NCI-H1092 treated with DMSO at 0.1 percent for 48 hours (cell line): Measurements from ENCODE around the gene COBLL1.

Experiments used
- DNase-seq: peaks from one replicate; lab custom pipeline; 2025; lab: John Stamatoyannopoulos, UW

The COBLL1 gene

GRCh38 chr2:164821338-164821737 is 20.3 kb downstream of the COBLL1 start:
- DNase-seq = no peak

- DNase-seq = no peak
Measured at GRCh38 chr2:164818149-164819136, 23.2 kb downstream of the COBLL1 start.

DNA sequence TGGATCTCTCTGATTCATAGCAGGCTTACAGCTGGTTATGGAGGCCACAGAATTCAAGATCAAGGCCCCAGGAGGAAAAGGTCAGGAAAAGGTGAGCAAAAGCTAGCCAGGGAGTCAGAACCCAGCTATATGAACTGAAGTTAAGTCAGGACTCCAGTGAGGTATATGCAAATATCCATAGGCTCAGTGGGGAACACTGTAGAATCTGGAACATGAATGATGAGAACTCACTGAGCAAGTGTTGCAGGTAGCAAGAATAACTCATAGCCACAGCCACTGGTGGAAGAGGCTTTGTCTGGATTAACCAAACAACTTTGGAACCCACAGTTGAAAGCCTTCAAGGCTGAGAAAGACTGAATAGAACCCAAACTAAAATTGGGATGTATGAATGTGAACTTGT is 24.7 kb downstream of the COBLL1 start:
- no peak for DNase-seq

DNA sequence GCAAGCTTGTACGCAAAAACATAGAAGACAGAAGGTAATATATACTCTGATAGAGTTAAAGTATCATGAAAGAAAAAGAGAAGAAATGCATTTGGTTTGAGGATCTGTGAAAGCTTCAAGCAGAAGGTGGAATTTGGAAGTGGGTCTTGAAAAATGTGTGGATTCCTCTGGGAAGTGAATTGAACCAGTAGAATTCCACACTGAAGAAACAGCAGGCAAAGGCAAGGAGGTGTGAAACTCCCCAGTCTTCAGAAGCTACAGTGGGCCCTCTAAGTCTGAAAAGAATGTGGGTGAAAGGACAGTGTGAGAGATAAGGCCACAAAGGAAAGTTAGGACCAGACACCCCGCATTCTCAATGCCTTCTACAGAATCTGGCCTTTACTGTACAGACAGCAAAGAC is 25.6 kb downstream of the COBLL1 start:
- DNase-seq = no peak

GRCh38 chr2:164815071-164815793 is 26.4 kb downstream of the COBLL1 start:
- no peak for DNase-seq

DNA sequence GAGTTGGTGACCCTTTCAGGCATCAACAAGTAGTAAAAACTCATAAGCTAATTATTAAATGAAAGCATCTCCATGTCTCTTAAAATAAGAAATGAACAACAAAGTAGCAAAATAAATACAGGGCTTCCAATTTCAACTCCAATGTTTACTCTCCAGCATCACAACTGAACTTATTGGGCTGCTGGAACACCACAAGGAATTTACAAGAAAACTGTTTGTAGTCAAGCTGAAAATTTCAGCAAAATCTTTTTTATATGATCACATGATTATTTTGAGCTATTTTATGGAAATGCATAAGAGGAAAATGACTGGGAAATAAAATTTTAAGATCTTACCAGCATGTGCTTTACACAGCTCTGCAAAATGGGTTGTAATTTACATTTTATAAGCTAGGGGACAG is 28.1 kb downstream of the COBLL1 start:
- no peak for DNase-seq

DNA sequence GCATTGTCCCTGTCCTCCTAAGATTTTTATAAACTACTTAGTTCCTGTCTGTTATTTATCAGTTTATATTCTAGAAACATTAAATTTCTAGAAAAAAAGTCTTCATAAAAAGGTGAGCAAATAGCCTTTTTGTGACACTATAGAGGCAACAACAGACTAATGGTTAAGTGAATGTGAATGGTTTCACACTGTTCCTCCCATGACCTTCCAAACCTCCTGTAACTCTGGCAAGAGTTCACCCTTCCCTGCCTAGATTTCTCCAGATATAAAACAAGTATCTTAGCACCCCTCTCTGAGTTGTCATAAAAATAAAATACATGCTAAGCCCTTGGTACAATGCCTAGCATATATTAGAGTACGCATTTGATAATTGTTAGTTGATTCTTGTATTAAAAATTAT is 29.2 kb downstream of the COBLL1 start:
- DNase-seq = no peak

GRCh38 chr2:164811819-164812218 is 29.8 kb downstream of the COBLL1 start:
- no peak for DNase-seq

DNA sequence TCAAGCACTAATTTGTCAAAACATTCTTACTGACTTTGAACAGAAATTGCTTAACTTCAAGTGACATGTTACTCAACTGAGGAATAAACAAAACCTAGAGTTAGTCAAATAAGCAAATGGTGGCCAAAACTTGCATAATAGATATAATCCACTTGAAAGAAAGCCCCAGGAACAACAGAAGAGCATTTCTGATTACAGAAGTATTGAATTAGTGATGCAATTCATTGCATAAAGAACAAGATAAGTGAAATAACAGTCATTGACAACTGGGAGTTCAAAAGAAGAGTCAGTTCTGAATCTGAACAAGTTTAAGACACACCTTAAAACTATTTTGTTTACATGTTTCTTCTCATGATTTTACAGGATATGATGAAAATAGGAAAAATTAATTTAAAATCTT is 30.8 kb downstream of the COBLL1 start:
- no peak for DNase-seq

DNA sequence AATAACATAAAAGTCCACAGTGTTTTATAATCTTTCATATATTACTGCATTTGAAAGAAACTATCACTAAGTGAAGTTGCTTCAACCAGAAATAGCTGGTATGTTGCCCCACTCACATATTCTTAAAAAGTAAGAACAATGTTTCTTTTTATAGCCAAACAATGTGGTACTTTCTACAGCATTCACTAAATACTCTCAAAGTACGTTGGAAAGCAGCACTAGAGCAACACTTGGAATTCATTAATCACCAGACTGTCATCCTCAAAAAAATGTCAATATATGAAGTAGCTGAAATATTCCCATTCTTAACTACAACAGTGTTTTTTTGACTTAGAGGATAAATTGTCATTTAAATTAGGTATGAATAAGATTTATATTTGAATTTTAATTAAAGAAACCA is 32.8 kb downstream of the COBLL1 start:
- no peak for DNase-seq

DNA sequence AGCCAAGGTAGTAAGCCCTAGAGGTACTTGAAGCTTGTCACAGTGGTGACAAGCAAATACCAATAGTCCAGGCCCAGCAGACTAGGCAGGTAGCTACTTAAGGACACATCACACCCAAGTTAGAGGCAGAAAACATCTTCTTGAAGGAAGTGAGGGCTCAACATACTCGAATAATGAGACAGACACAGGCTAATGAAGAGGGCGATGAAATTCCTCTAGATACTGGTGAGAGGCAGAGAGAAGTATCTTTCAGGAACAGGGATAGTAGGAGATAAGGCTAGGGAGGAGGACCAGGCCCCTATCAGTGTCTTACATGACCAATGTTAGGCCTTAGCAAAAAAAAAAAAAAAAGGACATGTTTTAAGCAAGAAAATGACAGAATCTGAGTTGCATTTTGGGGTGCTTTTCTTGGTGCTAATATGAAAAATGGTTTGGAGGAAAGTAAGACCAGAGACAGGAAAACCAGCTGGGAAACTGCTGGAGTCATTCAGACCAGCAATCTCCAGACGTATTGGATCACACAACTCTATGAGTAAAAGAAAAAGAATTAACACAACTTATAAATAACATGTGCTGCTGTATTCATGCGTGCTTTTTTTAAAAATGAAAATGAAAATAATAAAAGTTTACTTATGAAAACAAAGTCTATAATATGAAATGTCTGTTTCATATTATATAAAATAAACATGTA is 37.7 kb downstream of the COBLL1 start:
- no peak for DNase-seq

GRCh38 chr2:164802095-164802707 is 39.4 kb downstream of the COBLL1 start:
- no peak for DNase-seq

DNA sequence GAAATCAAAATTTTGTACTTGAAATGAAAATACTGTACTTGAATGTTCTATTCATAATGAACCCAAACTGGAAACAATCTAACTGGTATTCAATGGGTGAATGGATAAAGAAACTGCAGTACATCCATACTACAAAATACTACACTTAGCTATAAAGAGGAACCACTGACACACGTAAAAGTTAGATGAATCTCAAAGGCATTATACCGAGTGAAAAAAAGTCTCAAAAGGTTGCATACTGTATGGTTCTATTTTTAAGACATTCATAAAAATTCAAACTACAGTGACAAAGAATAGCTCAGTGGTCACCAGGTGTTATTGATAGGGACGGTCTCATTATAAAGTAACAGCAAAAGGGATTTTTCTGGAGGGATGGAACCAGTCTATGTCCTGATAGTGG is 41.1 kb downstream of the COBLL1 start:
- no peak for DNase-seq

DNA sequence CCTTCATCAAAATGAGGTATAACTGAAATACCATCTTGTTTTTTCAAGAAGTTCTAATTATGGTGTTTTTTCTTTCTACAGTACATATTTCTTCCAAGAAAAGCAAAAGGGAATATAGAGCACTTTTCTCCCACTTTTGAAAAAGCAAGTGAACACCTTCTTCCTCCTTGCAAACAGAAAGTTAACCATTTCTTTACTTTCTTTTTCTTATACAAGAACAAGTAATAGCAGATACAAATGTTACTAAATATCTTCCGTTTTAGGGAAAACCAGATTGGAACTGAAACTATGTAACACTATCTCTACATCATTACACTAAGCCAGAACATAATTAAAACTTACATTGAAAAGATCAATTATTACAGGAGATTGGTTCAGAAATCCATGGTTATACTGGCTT is 44.0 kb downstream of the COBLL1 start:
- no peak for DNase-seq

DNA sequence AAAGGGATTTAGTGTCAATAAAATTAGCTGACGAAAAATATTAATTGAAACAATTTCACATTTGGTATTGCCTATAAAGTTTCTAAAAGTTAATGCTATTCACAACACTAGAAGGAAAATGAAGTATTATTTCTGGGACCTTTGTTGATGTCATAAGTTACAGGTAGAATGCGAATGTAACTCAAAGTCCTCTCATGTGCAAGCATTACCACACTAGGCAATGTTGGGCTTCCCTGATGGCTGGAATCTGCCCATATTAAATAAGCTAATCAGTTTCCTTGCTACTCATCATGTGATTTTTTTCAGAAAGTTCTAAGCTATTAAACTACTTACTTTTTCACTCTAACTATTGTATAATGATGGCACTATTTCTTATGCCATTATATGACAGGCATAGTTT is 44.6 kb downstream of the COBLL1 start:
- no peak for DNase-seq

DNA sequence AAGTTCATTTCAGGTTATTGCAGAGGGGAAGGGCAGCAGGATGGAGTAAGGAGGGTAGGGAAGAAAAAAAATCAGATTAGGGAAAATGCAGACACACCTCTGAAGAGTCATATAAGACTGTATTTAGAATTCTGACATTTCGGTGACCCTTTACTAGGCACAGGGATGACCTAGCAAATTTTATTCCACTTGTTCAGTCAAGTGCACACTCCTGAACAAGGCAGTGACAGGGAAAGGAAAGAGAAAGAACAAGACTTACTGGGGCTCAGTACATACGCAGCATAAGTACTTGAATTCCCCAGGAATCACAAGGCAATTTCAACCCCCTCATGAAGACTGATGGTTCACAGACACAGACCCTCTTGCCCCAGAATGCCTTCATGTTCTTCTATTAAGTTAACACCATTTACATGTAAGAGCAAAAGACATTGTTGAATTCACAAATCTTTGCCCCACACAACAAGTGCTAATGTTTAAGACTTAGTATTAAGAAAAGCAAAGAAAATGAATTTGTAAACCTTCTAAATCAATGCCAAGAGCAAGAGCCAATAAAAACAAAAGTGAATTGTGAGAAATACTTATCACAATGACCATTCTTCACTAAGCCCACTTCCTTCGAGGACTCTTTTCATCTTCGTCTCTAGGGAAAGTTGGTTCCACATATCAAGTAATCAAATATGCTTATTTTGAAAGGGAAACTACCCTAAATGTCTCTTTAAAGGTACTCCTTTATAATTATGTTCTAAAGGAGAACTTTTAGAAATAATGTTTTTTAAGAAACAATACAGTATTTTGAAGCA is 47.0 kb downstream of the COBLL1 start:
- DNase-seq = no peak

- DNase-seq = no peak
Measured at GRCh38 chr2:164794016-164794415, 47.6 kb downstream of the COBLL1 start.

DNA sequence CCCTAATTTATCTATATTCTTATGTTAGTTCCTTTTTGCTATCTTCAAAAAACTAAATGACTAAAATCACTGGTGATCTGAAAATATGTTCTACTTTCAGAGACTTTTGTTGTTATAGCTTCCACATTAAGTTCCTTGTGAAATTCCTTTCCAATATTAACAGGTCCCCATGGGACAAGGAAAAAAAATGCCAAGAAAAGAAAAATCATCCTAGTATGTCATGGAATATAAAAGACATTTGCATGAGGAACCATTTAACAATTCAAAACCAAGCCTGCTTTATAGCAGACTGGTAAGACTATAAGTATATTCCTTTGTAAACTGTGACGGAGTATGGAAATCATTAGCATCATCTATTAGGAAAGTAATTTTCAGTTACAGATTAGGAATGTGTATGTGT is 48.1 kb downstream of the COBLL1 start:
- DNase-seq = no peak

DNA sequence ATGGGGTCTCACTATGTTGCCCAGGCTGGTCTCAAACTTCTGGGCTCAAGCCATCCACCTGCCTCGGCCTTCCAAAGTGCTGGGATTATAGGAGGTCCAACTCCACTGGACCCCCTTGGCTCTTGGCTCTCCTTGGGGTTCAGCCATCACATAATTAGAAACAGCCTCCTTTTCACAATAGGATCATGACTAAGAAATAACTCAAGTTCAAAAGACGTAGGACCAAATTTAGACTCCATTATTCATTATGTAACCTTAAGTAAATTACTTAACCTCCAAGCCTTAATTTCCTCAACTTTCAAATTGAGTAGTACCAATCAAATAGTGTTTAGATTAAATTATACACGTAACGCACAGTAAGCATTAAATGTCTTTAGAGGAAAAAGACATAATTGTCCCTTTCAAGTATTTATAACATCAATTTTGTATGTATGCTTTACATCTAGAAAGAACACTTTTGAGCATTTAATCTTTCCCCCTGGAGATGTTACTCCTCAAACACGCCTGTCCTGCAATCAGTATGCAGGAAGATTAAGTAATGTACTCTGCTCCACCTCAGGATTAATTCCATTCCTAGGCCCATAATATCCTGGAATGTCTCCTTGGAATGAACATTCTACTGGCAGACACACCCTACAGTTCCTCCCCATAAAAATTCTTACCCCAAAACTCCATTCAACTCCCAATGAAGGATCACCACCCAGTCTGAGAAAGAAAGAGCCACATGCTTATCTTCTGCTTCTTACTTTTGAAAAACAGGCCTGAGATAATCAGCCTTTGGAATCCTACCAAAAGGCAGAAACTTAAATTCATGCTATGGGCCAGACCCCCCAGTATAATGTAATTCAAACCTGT is 49.1 kb downstream of the COBLL1 start:
- no peak for DNase-seq

GRCh38 chr2:164789968-164790367 is 51.7 kb downstream of the COBLL1 start:
- no peak for DNase-seq
